Suprapubic skin (tissue), 4 donors: ENCODE data around the gene INTS11.

Source experiments
- EP300 ChIP-seq: sonication (generic); formaldehyde crosslinking; IDR thresholded peaks from one replicate; pipeline ENCODE4 v1.6.1; 2017; ENCODE audit warnings: antibody characterized with exemption
- POLR2A ChIP-seq, 2 donors: fragments of 450-650 bp; IDR thresholded peaks; one replicate each; pipeline ENCODE4 v1.6.1; 2017; ENCODE audit warnings: antibody characterized with exemption in 2 of 2, mild to moderate bottlenecking in 2 of 2, moderate library complexity in 2 of 2
- POLR2AphosphoS5 ChIP-seq, 3 donors: sonication (generic); formaldehyde crosslinking; IDR thresholded peaks; one replicate each; pipeline ENCODE4 v1.6.1; 2017; ENCODE audit warnings: antibody characterized with exemption in 3 of 3
- TF ChIP-seq, protein P1 (sequence below), 2 donors: fragments of 200-600 bp in 1 of 2; fragments of 450-650 bp in 1 of 2; sonication (generic) in 1 of 2; IDR thresholded peaks; one replicate each; pipeline ENCODE4 v1.5.1; 2016 to 2019; ENCODE audit warnings: antibody characterized with exemption in 2 of 2, mild to moderate bottlenecking in 1 of 2, moderate library complexity in 1 of 2

DNA sequence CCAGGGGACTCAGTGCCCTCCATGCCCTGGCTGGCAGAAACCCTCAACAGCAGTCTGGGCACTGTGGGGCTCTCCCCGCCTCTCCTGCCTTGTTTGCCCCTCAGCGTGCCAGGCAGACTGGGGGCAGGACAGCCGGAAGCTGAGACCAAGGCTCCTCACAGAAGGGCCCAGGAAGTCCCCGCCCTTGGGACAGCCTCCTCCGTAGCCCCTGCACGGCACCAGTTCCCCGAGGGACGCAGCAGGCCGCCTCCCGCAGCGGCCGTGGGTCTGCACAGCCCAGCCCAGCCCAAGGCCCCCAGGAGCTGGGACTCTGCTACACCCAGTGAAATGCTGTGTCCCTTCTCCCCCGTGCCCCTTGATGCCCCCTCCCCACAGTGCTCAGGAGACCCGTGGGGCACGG is 3.8 kb upstream of the INTS11 start:
- TF ChIP-seq POLR2AphosphoS5 (IDR thresholded peaks at IDR 0.05) (no peak), POLR2A (IDR thresholded peaks at IDR 0.05) (no peak), EP300 (no peak)
- TF ChIP-seq, protein P1, sequence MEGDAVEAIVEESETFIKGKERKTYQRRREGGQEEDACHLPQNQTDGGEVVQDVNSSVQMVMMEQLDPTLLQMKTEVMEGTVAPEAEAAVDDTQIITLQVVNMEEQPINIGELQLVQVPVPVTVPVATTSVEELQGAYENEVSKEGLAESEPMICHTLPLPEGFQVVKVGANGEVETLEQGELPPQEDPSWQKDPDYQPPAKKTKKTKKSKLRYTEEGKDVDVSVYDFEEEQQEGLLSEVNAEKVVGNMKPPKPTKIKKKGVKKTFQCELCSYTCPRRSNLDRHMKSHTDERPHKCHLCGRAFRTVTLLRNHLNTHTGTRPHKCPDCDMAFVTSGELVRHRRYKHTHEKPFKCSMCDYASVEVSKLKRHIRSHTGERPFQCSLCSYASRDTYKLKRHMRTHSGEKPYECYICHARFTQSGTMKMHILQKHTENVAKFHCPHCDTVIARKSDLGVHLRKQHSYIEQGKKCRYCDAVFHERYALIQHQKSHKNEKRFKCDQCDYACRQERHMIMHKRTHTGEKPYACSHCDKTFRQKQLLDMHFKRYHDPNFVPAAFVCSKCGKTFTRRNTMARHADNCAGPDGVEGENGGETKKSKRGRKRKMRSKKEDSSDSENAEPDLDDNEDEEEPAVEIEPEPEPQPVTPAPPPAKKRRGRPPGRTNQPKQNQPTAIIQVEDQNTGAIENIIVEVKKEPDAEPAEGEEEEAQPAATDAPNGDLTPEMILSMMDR (IDR thresholded peaks at IDR 0.05), result no peak
